Hematopoietic multipotent progenitor cell treated with erythropoietin and hydrocortisone succinate and interleukin-3 and kit ligand, for 17 days (in vitro differentiated cells): ENCODE measurements around the gene SKI.

Experiments used
- DNase-seq: peaks from one replicate; pipeline ENCODE4 v3.0.0-alpha.2; 2015; ENCODE audit warnings: low spot score

The SKI gene

DNA sequence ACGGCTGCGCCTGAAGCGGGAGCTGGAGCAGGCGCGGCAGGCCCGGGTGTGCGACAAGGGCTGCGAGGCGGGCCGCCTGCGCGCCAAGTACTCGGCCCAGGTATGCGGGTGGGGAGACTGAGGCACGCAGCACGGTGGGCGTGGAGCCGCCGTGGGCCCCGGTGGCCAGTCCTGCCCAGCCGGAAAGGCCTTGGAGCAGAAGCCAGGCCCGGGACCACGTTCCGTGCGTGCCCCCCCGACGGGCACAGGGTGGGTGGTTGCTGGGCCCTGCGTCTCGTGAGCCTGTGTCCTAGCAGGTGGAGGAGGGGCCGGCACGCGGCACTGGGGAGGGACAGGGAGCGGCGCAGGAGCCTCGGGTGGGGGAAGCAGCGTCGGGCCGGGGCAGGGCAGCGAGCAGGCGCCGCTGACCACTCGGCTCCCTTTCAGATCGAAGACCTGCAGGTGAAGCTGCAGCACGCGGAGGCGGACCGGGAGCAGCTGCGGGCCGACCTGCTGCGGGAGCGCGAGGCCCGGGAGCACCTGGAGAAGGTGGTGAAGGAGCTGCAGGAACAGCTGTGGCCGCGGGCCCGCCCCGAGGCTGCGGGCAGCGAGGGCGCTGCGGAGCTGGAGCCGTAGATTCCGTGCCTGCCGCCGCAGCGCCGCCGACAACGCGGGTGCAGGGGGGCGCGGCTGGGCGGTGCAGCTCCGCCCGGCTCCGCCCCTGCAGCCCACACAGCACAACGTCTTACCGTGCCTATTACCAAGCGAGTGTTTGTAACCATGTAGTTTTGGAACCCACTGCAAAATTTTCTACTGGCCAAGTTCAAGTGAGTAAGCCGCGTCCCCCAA lies 78.2 kb downstream of the SKI start:
- no peak for DNase-seq

DNA sequence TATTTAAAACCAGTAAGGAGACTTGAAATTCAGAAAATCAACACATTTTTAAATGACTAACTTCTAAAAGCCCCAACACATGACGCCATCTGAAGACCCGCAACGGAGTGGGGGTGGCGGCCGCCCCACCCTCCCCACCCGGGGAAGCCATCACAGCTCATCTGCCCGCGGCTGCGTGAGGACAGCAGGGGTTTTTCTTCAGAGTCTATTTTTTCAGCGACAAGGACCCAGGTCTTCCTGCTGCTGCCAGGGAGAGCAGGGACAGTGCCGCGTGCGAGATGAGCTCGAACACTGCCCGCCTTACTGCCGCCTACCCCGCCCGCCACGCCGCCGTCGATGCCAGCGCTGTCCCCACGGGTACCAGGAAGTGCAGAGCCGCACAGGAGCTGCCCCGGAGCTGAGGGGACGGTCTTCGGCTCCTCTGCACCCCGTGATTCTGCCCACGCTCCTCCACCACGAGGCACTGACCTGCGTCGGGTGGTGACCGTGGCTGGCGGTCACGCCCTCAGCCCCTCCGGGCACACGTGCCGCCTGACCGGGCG lies 79.0 kb downstream of the SKI start:
- DNase-seq, result no peak

DNA sequence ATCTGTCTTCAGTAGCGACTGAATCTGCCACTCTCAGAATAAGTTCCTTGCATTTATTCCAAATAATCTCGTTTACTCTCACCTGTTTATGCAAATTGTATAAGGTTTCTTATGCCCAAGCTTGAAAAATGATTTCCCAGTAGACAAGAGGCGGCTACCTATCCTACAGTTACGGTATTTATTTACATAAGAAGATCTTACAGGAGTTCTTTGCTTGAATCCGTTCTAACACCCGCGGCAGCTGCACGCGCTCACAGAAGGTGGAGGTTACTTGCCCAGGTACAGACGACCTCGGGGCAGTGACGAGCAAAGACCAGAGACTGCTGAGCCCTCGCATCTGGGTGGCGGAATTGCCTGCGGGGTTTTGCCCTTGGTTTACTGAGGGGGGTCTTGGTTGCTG lies 79.9 kb downstream of the SKI start:
- no peak for DNase-seq

- DNase-seq, result no peak
These were observed 80.7 kb downstream of the SKI start for GRCh38 chr1:2308844-2309243.

- no peak for DNase-seq
These were observed 82.4 kb downstream of the SKI start for GRCh38 chr1:2310332-2311183.

DNA sequence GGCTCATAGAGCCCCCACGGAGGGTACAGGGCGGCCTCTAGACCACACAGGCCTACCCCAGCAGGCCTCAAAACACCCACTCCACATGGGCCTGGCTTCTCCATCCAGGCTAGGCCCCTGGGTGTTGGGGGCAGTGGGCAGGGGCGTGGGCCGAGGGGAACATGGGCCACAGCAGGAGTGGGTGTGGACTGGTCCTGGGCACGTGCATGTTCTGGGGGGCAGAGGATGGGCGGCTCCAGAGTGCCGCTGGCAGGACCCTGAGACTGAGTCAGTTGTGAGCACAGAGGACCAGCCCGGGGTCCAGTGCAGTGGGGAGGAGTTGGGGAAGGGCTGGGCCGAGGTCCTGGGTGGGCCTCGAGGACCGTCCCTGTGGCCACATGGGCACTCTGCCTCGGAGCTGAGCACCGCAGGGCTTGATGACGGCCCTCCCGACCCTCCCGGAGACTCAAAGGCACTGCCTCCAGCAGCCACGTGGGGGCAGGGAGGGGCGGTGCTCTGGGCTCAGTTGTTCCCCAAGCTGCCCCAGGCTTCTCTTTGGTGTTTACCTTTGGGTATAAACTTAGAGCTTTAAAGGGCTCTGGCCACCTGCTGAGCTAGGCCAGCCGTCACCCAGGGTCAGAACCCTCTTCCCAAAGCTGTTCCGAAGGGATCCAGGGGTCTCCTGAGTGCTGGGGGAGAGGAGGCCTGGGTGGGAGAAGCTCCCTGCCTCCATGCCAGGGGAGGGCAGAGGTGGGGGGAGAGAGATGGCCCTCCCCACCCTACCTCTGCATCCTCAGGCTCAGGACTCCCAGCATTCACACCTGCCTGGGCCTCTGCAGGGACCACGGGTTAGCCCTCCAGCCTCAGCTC lies 83.3 kb downstream of the SKI start:
- no peak for DNase-seq

- DNase-seq, result no peak
These were observed 84.0 kb downstream of the SKI start for GRCh38 chr1:2312160-2312514.

- DNase-seq, result no peak
These were observed 84.6 kb downstream of the SKI start for GRCh38 chr1:2312515-2313301.

- no peak for DNase-seq
These were observed 85.6 kb downstream of the SKI start for GRCh38 chr1:2313651-2314261.

GRCh38 chr1:2314273-2314802 lies 86.2 kb downstream of the SKI start:
- no peak for DNase-seq

DNA sequence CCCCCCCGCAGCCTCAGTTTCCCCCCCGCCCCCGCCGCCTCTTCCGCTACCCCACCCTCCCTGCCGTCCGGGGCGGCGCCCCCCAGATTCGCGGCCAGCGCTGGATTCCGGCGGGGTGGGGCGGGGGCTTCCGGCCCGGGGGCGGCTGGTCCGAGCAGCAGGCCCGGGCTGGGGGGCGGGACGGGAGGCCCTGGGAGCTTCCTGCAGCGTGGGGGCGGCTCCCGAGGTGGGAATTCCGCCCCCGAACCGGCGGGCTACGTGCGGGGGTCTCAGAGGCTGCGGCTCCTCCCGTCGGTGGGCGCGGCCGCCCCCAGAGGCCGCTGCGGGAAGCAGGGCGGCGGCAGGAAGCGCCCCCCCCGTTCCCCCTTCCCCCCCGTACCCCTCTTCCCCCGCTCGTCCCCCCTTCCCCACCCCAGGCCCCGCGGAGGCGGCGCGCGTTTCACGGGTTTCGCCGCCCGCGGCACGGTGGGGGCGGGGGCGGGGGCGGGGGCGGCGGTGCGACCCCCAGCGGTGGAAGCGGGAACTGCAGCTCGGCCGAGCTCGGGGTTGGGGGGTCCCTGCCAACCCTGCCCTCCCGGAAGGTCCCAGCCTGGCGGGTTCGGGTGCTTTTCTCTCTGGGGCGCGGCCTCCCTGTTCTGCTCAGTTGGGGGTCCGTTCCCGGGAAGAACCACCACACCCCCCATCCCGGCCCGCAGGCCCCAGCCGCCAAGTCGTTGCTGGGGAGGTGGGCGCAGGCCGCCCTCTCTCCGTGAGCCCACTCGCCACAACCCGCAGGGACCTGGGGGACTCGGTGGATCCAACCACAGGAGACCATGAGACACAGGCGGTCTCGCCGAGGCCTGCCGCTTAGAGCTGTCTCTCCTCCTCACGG lies 86.9 kb downstream of the SKI start:
- DNase-seq, result no peak

GRCh38 chr1:2315674-2316450 lies 87.7 kb downstream of the SKI start:
- DNase-seq, result no peak

- DNase-seq, result no peak
These were observed 88.4 kb downstream of the SKI start for GRCh38 chr1:2316451-2316961.

DNA sequence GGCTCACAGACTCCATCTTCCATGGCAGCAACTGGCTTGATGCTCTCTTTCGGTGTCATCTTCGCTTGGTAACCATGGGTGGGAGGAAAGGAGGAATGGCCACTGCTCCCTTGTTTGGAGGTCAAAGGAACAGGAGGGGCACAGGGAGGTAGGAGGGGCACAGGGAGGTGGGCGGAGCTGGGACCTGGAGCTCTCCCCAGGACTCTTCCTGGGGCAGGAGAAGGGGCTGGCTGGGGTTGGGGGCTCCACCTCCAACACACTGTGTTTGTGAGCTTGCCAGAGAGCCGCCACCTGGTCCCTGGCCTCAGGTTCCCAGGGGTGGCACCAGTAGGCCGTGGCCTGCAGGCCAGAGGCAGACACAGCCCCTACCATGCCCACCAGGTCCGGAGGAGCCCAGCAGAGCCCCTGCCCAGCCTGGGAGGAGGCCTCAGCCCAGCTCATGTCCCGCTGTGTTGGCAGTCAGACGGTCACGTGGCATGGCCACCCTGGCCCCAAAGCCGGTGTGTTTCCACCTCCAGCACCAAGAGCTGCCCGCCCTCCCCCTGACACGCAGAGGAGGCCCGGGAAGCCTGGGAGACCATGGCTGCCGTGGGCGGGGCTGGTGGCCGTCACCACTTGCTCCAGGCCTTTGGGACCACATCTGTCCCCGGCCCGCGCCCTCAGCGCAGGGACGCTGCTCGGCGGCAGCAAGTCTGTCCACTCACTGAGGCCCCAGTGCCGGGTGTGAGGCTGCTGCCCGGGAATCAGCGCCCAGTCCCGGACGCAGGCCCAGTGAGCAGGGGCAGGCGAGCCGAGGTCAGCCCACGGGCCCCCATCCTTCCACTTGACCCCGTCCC lies 89.3 kb downstream of the SKI start:
- no peak for DNase-seq

DNA sequence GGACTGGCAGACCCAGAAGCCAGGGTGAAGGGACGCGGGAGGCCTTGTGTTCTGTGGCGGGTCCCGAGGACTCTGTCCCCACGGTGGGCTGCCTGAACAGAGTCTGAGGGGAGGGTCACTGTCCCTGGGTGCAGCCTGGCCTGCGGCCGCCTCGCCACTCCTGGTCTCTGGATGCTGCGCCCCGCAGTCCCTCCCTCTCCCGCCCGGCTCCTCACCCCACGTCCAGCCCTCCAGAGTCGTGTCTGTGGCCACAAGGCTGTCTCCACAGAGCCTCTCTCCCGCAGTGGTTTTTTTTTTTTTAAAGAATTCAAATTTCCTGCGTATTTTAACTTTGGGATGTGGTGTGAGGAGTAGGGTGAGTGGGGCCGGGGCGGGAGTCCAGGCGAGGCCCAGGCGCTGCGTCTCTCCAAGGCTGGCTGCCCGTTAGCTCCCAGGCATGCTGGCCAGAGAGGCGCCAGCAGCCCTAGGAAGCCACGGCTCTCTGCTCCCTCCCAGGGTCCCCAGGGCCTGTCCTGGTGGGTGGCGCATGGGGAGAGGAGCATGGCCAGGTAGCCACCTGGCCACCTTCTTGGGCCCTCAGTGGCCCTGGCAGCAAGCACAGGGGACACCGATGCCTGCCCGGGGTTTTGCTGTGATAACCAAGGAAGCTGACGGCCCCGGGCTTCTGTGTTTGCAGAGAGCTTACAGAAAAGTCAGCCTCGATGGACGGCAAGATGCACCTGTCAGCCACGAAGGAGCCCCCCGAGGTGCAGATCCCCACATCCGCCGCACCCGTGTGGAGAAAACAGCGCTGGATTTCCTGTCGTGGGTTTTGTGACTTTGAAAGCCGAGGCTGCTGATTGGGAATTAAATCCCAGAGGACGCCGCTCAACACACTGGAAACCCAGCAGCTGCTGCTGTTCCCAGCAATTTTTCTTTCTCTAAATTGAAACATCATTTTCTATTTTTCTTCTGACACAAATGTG lies 90.5 kb downstream of the SKI start:
- no peak for DNase-seq

DNA sequence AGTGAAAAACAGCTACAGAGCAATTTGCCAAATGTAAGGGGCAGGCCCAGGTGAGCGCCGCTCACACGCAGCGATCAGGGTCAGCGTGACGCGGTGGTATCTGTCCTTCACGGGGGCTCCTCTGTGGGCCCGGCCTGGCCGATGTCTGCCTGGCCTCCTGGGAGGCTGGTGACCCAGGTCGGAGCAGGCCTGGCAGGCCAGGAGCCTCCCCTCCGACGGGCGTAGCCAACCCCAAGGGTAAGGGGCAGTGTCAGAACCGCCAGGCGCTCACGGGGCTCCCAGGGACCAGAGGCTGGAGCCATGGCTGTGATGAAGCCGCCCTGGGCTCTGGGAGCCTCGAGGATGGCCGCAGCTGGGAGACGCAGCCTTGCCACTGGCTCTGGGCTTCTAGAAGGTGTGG lies 91.2 kb downstream of the SKI start:
- DNase-seq, result no peak

DNA sequence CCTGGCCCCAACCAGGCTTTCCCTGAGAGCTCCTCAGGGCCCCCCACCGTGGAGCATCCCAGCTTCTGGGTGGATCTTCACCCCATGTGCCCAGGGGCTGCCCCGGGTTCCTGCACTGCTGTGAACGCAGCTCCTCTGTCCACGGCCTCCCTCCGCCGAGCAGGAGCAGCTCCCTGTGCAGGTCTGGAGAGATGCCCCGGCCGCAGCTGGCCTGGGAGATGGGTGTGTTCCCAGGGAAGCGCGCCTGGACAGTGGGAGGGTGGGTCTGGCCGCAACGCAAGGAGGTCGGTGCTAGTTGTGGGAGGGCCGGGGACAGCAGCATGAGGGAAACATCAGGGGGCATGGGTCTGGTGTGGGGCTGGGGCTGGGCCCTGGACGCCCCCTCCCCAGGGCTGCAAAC lies 91.9 kb downstream of the SKI start:
- no peak for DNase-seq
